Effector CD4-positive, alpha-beta T cell (primary cell): ENCODE data around the gene SGCD. TPM values are rescaled to one million over a fixed set of nuclear protein-coding genes. Genes with fewer than 3 reads are reported as not detected.

Experiments
- DNase-seq: peaks from one replicate; pipeline ENCODE4 v3.0.0-alpha.2; 2020
- total RNA-seq: gene quantifications from one replicate; lab custom pipeline; 2026; lab: John Stamatoyannopoulos, UW

Gene SGCD
- not detected for total RNA-seq

- DNase-seq = no peak
Observed at GRCh38 chr5:156326718-156327259, at the start of gene SGCD. TSS of gene SGCD (plus strand) at chr5:156327164.

GRCh38 chr5:156277290-156277689 is 49.7 kb upstream of the SGCD start:
- no peak for DNase-seq

GRCh38 chr5:156295431-156295830 is 31.5 kb upstream of the SGCD start:
- no peak for DNase-seq

- no peak for DNase-seq
Observed at GRCh38 chr5:156310115-156310514, 16.8 kb upstream of the SGCD start.

- no peak for DNase-seq
Observed at GRCh38 chr5:156312897-156313694, 13.9 kb upstream of the SGCD start.

GRCh38 chr5:156314416-156314815 is 12.5 kb upstream of the SGCD start:
- no peak for DNase-seq

GRCh38 chr5:156322666-156323065 is 4.3 kb upstream of the SGCD start:
- DNase-seq = no peak

- DNase-seq = no peak
Observed at GRCh38 chr5:156327296-156327695, 332 bp downstream of the SGCD start.

GRCh38 chr5:156328161-156328560 is 1.2 kb downstream of the SGCD start:
- DNase-seq = no peak

- DNase-seq = no peak
Observed at GRCh38 chr5:156328766-156329165, 1.8 kb downstream of the SGCD start.

- no peak for DNase-seq
Observed at GRCh38 chr5:156329171-156329611, 2.2 kb downstream of the SGCD start.

- DNase-seq = no peak
Observed at GRCh38 chr5:156330141-156330870, 3.3 kb downstream of the SGCD start.

- DNase-seq = no peak
Observed at GRCh38 chr5:156331181-156331580, 4.2 kb downstream of the SGCD start.

- DNase-seq = no peak
Observed at GRCh38 chr5:156331845-156332244, 4.9 kb downstream of the SGCD start.

- DNase-seq = no peak
Observed at GRCh38 chr5:156332245-156332644, 5.3 kb downstream of the SGCD start.

GRCh38 chr5:156339139-156339841 is 12.3 kb downstream of the SGCD start:
- DNase-seq = no peak

- no peak for DNase-seq
Observed at GRCh38 chr5:156340893-156341292, 13.9 kb downstream of the SGCD start.

GRCh38 chr5:156350256-156350655 is 23.3 kb downstream of the SGCD start:
- DNase-seq = no peak

GRCh38 chr5:156351423-156351822 is 24.5 kb downstream of the SGCD start:
- DNase-seq = no peak

GRCh38 chr5:156354571-156354970 is 27.6 kb downstream of the SGCD start:
- no peak for DNase-seq

- no peak for DNase-seq
Observed at GRCh38 chr5:156356238-156356637, 29.3 kb downstream of the SGCD start.

GRCh38 chr5:156359476-156359875 is 32.5 kb downstream of the SGCD start:
- no peak for DNase-seq

GRCh38 chr5:156361436-156362109 is 34.6 kb downstream of the SGCD start:
- no peak for DNase-seq
